Mammary epithelial cell (primary cell): ENCODE data around the gene TCF25.

Experiments used
- EZH2 ChIP-seq: IDR thresholded peaks from 2 replicates; pipeline ENCODE4 v1.6.1; 2012; ENCODE audit warnings: low read length, inconsistent platforms, borderline replicate concordance
- TF ChIP-seq, protein P1 (sequence below), 2 donors: IDR thresholded peaks in 1 of 2; conservative IDR thresholded peaks in 1 of 2; 2 replicates each; pipeline ENCODE4 v1.5.1; 2011 to 2012; ENCODE audit warnings: inconsistent platforms in 2 of 2, low read length in 2 of 2, mild to moderate bottlenecking in 2 of 2, control low read depth in 1 of 2, low read depth in 1 of 2; ENCODE audit not compliant: insufficient read depth in 1 of 2; ENCODE audit errors: extremely low read depth in 1 of 2

DNA sequence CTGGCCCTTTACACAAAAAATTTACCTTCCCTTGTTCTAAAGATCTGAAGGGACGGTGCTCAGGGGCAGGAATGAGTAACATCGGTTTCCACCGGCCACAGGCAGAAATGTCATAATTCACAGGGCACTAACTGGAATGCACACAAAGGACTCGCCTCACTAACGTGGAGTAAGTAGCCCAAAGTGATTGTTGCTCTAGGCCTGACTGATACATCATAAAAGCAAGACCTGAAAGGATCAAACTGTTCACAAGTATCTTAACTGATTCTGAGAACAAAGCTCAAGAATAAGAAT, 8.9 kb upstream of the TCF25 start:
- TF ChIP-seq, protein P1, sequence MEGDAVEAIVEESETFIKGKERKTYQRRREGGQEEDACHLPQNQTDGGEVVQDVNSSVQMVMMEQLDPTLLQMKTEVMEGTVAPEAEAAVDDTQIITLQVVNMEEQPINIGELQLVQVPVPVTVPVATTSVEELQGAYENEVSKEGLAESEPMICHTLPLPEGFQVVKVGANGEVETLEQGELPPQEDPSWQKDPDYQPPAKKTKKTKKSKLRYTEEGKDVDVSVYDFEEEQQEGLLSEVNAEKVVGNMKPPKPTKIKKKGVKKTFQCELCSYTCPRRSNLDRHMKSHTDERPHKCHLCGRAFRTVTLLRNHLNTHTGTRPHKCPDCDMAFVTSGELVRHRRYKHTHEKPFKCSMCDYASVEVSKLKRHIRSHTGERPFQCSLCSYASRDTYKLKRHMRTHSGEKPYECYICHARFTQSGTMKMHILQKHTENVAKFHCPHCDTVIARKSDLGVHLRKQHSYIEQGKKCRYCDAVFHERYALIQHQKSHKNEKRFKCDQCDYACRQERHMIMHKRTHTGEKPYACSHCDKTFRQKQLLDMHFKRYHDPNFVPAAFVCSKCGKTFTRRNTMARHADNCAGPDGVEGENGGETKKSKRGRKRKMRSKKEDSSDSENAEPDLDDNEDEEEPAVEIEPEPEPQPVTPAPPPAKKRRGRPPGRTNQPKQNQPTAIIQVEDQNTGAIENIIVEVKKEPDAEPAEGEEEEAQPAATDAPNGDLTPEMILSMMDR (conservative IDR thresholded peaks at IDR 0.05 in 1 of 2, IDR thresholded peaks at IDR 0.05 in 1 of 2; ENCODE audit: extremely low read depth in 1 of 2, insufficient read depth in 1 of 2, low read depth in 1 of 2, low read length in 2 of 2): no peak
- TF ChIP-seq EZH2: no peak
